DMS114 treated with DMSO at 0.1 percent for 48 hours (cell line): ENCODE results near the gene GK2.

ENCODE experiments used
- DNase-seq: peaks from one replicate; lab custom pipeline; 2025; ENCODE audit not compliant: unreplicated experiment; lab: John Stamatoyannopoulos, UW

Gene GK2

DNA sequence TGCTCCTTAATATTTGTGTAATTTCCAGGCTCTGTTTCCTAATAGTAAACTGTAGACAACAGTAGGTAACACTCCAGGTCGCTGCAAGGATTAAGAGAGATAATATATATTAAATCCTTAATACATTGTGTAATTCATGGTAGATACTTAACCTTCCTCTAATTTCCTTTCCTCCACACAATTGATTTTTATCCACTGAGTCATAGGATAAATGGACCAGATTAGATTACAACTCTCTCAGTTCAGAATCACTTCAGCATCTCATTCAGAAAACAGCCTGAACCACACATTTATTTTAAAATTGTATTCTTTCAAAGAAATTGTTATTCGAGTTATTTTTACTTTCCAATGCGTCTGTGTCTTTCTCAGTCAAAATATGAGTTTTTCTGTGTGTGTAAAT is 17.1 kb downstream of the GK2 start:
- DNase-seq = no peak

DNA sequence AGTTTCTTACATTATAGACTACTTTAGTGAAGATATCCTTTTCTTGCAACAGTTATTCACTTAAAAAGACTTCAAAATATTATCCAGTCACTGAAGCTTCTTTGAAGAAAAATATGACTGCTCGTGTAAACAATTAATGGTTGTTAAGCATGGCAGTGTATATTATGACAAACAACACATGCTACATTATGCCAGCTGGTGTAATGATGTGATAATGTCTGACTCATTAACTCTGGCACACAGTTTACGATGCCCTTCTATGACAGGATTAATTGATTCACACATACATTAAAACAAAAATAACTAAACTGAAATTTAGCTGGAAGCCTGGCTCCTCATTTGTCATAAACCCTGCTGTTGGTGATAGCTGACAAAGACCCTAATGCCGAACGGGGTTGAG is 22.4 kb downstream of the GK2 start:
- no peak for DNase-seq

DNA sequence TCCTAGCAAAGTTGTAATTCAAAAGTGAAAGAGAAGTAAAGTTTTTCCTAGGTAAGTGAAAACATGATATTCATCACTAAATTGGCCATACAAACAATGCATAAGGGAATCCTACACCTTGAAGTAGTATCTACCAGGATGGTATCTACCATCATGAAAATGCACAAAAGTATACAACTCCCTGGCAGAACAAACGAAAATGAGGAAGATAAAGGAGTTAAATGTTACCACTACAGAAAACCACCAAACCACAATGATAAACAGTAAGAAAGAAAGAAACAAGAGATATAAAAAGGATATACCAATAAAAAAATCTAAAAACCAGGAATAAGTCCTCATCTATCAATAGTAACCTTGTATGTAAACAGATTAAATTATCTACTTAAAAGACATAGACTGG is 26.9 kb downstream of the GK2 start:
- no peak for DNase-seq

DNA sequence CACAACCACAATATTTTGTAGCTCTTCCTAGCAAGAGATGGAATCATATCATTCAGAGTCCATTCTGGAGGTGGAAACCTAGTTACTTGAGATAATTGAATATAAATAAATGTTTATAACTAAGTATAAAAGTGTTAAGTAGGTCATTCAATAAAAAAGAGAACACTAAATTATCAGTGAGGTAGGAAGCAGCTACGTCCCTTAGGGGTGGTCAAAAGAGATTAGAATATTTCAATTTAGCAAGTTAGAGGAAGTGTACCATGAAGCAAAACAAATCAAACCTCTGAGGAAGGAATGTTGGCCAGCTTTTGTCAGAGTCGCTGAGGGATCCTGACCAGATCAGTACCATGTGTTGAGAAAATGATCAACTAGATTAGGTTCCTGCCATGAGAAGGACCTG is 38.0 kb downstream of the GK2 start:
- no peak for DNase-seq

- DNase-seq = no peak
These were observed 40.9 kb downstream of the GK2 start for GRCh38 chr4:79367096-79367495.

- DNase-seq = no peak
These were observed 41.6 kb downstream of the GK2 start for GRCh38 chr4:79366422-79366821.

DNA sequence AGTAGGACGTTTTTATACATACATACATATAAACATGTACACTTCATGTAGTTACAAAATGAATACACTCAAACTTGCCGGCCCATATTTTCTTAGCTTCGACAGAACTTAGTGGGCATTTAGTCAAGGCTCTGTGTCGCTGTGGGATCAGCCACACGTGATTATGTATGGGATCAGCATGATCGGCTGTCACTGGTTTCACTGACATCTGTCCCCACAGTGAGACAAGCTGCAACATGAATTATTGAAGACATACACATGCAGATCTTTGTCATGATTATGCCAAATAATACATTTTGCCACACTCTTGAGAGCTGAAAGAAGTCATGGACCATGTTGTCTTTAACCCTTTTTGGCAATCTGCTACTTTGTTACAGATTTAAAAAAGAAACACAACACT is 44.0 kb downstream of the GK2 start:
- DNase-seq = no peak

GRCh38 chr4:79362626-79363025 is 45.4 kb downstream of the GK2 start:
- DNase-seq = no peak

- no peak for DNase-seq
These were observed 48.0 kb downstream of the GK2 start for GRCh38 chr4:79360006-79360405.

DNA sequence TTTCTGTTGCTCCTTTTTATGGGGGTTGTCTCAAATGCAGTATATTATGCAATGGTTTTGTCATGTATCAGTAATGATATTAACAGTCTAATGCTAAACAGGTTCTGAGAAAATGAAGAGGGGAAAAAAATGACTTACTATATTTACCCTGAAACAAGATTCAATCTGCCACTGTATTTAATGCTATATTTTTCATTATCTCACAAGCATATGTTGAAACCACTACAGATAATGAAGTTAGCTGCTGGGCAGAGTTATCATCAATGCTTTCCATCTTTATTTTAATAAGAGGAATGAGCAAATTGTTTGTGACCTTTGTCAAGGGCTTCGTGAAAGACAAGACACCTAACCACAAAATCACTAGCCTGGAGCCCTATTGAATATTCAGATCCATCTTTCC is 49.6 kb downstream of the GK2 start:
- DNase-seq = no peak

DNA sequence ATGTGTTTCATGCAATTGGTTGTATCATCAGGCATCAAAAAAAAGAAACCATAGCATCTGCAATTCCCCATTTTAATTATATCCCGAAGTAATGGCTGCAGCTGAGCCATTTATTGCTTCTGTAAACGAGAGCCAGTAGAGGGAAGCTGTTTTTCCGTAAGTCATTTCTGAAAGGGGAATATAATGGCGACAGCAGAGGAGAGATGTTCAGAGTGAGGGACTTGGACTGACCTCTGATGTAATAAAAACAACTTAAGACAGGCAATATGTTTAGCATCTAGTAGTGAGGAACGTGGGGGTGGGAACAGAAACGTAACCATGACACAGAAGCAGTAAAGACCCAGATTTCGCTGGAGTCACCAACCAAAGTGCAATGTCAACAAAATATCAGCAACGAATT is 50.7 kb downstream of the GK2 start:
- no peak for DNase-seq
